Coronary artery (tissue), 2 donors: ENCODE data around the gene GSK3A.
A peak's percentile ranks its signal among the peaks of the same experiment; 100 is the strongest.

Experiments used
- DNase-seq: peaks from one replicate; pipeline ENCODE4 v3.0.0-alpha.2; 2017; ENCODE audit warnings: low spot score
- H3K27ac ChIP-seq, 2 donors: fragments of 200-600 bp; sonication (generic); one replicate each; pipeline ENCODE4 v1.5.1; 2016 to 2019
- H3K4me3 ChIP-seq: fragments of 200-600 bp; sonication (generic); 2 replicates; pipeline ENCODE4 v1.5.1; 2016; ENCODE audit warnings: mild to moderate bottlenecking, moderate library complexity
- CTCF ChIP-seq: fragments of 200-600 bp; sonication (generic); IDR thresholded peaks from one replicate; pipeline ENCODE4 v1.5.1; 2019; ENCODE audit warnings: antibody characterized with exemption

The GSK3A gene

GRCh38 chr19:42242512-42243409, at the start of gene GSK3A:
TSS of gene GSK3A (minus strand) at chr19:42242602. CDS start at chr19:42242465, 137 bp downstream.
- Histone ChIP-seq H3K27ac (peak within 1 kb of the TSS; percentile 85 to 94), H3K4me3 (peak within 1 kb of the TSS; percentile 90)
- DNase-seq, result peak; percentile 100
- no peak for TF ChIP-seq CTCF

DNA sequence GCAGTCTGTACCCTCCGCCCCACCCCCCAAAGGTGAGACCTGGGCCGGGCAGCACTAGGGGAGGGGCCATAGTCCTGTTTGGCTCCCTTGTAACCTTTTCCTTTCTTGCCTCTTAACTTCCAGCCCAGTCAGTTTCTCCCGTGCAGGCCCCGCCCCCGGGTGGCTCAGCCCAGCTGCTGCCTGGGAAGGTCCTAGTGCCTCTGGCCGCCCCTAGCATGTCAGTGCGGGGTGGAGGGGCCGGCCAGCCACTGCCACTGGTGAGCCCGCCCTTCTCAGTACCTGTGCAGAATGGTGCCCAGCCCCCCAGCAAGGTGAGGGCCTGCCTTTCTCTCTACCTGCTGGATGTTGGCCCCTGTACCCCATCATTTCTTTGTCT, 49.0 kb upstream of the GSK3A start:
- Histone ChIP-seq H3K27ac (no peak overlapping the region), H3K4me3 (no peak overlapping the region)
- no peak for DNase-seq
- TF ChIP-seq CTCF, result no peak

DNA sequence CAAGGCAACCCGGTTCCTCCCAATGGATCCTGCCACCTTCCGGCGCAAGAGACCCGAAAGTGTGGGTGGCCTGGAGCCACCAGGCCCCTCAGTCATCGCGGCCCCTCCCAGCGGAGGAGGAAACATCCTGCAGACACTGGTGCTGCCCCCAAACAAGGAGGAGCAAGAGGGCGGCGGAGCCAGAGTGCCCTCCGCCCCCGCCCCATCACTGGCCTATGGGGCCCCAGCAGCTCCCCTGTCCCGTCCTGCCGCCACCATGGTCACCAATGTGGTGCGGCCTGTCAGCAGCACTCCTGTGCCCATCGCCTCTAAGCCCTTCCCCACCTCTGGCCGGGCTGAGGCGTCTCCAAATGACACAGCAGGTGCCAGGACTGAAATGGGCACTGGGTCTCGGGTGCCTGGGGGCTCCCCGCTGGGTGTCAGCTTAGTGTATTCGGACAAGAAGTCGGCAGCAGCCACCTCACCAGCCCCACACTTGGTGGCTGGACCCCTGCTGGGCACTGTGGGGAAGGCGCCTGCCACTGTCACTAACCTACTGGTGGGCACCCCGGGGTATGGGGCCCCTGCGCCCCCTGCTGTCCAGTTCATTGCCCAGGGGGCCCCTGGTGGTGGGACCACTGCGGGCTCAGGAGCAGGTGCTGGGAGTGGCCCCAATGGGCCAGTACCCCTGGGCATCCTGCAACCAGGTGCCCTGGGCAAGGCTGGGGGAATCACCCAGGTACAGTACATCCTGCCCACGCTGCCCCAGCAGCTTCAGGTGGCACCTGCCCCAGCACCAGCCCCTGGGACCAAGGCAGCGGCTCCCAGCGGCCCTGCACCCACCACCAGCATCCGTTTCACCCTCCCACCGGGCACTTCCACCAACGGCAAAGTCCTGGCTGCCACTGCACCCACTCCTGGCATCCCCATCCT, 48.4 kb upstream of the GSK3A start:
- H3K4me3 ChIP-seq, result no peak overlapping the region

GRCh38 chr19:42290136-42290522, 47.7 kb upstream of the GSK3A start:
- Histone ChIP-seq H3K27ac (no peak overlapping the region), H3K4me3 (no peak overlapping the region)
- no peak for TF ChIP-seq CTCF
- no peak for DNase-seq

More for the DNA sequence above, 48.4 kb upstream of the GSK3A start:
- TF ChIP-seq CTCF, result no peak
- DNase-seq, result no peak
- no peak overlapping the region for H3K27ac ChIP-seq

GRCh38 chr19:42289556-42290041, 47.2 kb upstream of the GSK3A start:
- no peak for TF ChIP-seq CTCF
- no peak overlapping the region for H3K27ac ChIP-seq
- no peak for DNase-seq
- no peak overlapping the region for H3K4me3 ChIP-seq

DNA sequence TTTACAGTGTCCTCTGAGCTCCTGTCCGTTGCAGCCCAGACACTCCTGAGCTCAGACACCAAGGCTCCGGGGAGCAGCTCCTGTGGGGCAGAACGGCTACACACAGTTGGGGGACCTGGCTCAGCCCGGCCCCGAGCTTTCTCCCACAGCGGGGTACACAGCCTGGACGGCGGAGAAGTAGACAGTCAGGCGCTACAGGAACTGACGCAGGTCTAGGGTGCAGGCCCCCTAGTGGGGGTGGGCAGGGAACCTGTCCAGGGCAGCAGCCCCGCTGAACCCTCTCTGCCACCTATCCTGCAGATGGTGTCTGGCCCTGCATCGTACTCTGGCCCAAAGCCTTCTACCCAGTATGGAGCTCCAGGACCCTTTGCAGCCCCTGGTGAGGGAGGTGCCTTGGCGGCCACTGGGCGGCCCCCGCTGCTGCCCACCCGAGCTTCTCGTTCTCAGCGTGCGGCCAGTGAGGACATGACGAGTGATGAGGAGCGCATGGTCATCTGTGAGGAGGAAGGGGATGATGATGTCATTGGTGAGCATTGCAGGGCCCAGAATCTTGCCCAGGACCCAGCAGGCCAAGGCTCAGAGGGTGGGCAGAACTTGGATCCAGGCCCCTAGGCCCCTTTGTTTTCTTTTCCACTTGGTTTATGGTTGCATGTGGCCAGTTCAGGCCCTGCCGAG, 46.6 kb upstream of the GSK3A start:
- no peak for DNase-seq
- TF ChIP-seq CTCF, result no peak
- H3K4me3 ChIP-seq, result no peak overlapping the region
- H3K27ac ChIP-seq, result no peak overlapping the region
